ENCODE data around the gene KDM2A.
"Not testable (repeated sequence)": the region's sequence is repeated elsewhere in the genome, so short reads cannot be mapped to it uniquely, and the experiment has no call there.

The KDM2A gene

DNA sequence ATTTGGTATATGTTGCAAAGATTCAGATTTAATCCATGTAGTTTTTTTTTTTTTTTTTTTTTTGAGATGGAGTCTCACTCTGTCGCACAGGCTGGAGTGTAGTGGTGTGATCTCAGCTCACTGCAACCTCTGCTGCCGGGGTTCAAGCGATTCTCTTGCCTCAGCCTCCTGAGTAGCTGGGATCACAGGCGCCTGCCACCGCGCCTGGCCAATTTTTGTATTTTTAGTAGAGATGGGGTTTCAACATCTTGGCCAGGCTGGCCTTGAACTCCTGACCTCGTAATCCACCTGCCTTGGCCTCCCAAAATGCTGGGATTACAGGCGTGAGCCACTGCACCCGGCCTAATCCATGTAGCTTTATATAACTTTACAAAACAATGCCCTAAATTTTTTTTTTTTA lies 49.8 kb downstream of the KDM2A start:
- DNase-seq (ENCODE audit: low read depth) = not testable (repeated sequence)

DNA sequence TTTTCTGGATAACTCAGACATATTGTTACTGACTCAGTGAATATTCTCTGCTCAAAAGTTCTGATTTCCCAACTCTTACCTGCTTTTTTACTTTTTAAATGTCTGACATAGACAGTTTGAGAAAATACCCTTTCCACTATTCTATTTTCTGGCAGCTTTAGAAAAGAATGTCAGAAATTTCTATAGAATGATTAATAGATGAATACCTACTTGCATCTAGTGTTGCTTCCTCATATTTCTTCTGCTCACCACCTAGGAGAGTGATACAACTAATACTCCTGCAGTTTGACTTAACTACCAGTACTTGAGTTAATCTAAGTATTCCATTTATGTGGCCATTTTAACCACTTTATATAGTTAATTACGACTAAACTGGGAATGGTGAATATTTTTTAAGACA lies 55.2 kb downstream of the KDM2A start:
- no peak for DNase-seq (ENCODE audit: low read depth)

DNA sequence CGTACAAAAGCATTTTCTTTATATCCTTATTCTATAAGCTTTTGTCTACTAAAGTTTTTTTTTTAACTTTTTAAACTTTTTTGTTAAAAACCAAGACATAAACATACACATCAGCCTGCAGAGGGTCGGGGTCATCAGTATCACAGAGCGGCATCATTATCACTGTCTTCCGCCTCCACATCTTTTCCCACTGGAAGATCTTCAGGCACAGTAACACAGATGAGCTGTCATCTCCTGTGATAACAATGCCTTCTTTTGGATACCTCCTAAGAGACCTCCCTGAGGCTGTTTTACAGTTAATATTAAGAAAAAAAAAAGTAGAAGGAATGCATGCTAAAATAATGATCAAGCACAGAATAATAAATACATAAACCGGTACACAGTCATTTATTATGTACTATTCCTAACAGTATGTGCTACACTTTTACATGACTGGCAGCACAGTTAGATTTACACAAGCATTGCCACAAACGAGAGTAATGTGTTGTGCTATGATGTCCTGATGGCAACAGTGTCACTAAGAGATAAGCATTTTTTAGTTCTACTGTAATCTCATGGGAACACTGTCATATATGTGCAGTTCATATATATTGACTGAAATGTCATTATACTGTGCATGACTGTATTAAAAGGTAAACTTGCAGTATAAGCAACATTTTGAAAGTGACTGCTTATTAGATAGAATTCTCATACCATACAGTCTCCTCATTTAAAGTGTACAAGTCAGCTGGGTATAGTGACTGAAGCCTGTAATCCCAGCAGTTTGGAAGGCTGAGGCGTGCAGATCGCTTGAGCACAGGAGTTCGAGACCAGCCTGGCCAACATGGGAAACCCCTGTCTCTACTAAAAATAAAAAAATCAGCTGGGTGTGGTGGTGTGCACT lies 58.6 kb downstream of the KDM2A start:
- no peak for DNase-seq (ENCODE audit: low read depth)

DNA sequence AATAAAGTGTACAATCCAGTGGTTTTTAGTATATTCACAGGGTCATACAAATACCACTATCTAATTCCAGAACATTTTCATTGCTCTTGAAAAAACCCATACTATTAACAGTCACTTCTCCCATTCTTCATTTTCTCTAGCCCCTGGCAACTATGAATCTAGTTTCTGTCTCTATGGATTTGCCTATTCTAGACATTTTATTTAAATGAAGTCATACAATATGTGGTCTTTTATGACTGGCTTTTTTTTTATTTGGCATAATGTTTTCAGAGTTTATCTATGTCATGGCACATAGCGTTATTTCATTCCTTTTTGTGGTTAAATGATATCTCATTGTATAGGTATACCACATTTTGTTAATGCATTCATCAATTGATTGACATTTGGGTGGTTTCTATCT lies 59.4 kb downstream of the KDM2A start:
- no peak for DNase-seq (ENCODE audit: low read depth)

DNA sequence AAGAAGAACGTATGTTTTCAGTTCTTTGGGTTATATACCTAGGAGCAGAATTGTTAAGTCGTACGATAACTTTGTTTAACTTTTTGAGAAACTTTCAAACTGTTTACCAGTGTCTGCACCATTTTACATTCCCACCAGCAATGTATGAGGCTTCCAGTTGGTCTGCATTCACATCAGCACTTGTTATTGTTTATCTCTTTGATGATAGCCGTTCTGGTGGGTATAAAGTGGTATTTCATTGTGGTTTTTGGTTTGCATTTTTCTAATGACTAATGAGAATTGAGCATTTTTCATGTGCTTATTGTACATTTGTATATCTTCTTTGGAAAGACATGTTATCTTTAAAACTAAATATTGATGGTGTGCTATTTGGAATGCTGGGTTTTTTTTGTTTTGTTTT lies 59.8 kb downstream of the KDM2A start:
- DNase-seq (ENCODE audit: low read depth) = no peak

DNA sequence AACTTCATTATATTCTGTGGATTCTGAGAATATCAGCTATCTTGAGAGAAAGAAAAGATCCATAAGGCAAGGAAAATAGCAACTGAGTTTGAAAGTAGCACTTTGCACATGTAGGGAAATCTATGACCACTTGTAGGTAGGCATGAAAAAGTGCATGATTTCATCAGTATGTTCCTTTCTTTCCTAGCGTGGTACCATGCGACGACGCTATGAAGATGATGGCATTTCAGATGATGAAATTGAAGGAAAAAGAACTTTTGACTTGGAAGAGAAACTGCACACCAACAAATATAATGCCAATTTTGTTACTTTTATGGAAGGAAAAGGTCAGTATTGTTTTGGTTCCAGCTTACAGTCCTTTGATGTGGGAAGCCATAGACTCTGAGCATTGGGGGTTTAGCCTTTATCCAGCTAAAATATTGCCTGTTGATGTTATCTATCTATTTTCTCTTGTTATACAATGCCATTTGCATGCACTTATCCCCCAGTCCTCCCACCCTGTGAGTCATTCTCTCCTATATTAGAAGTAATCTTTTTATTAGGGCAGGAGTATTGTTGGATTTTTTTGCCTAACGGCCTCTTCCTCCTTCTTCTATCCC lies 60.9 kb downstream of the KDM2A start:
- no peak for DNase-seq (ENCODE audit: low read depth)

DNA sequence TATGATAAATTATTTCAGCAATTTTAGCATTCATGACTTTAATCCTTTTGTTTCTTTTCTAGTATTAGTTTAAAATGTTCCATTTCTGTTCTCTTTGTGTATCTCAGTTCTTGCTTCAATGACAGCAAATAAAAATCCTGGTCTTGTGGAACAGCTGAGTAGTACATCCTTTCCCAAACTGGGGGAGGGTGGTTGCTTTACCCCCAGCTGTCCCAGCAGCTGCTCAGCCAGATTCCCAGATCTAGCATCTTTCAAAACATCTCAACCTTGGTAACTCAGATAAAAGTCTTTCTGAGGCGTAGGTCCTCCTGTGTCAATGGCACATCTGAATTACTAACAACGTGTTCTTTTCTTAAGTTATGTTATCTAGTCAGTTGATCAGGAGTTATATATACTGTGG lies 75.0 kb downstream of the KDM2A start:
- DNase-seq (ENCODE audit: low read depth) = no peak

DNA sequence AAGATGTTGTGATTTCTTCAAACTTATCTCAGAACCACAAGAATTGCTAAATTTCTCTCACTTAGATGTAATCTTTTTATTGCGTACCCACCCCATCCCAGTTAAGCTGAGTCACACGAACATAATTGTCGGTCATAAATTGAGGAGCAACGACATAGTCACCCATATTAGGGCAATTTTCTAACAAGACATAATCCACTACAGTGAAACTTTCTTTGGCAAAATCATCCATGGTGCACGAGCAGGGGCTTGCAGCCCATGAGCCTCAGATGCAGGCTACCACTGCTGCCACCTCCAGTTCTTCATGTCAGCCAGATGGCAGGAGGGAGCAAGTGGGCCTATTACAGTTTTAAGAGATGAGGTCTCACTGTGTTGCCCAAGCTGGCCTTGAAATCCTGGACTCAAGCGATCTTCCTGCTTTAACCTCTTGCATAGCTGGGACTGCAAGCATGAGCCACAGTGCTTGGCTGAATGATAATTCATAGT lies 77.0 kb downstream of the KDM2A start:
- DNase-seq (ENCODE audit: low read depth) = no peak

DNA sequence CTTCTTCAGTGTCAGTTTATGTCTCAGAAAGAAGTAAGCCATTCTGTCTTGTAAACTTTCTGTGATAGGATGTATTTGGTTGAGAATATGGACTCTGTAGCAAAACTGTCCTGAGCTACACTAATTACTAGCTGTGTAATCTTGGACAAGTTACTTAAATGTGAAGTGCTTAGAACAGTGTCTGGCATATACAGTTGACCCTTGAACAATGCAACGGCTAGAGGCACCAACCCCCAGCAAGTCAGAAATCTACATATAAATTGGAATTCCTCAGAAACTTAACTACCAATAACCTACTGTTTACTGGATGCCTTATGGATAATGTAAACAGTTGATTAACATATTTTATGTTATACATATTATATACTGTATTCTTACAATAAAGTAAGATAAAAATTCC lies 78.5 kb downstream of the KDM2A start:
- DNase-seq (ENCODE audit: low read depth) = no peak

DNA sequence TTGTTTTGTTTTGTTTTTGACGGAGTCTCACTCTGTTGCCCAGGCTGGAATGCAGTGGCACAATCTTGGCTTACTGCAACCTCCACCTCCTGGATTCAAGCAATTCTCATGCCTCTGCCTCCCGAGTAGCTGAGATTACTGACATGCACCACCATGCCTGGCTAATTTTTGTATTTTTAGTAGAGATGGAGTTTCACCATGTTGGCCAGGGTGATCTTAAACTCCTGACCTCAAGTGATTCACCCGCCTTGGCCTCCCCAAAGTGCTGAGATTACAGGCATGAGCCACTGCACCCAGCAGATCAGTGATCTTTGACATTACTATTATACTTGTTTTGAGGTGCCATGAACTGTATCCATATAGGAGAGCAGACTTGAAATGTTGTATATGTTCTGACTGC lies 79.7 kb downstream of the KDM2A start:
- DNase-seq (ENCODE audit: low read depth) = not testable (repeated sequence)

DNA sequence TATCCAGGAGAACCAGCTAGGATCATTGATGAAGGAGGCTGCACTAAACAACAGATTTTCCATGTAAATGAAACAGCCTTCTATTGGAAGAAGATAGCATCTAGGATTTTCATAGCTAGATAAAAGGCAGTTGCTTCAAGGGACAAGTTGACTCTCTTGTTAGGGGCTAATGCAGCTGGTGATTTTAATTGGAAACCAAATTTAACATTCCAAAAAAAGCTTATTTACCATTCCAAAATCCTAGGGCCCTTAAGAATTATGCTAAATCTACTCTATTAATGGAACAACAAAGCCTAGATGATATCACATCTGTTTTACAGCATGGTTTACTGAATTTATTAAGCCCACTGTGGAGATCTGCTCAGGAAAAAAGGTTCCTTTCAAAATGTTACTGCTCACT lies 80.7 kb downstream of the KDM2A start:
- DNase-seq (ENCODE audit: low read depth) = no peak

DNA sequence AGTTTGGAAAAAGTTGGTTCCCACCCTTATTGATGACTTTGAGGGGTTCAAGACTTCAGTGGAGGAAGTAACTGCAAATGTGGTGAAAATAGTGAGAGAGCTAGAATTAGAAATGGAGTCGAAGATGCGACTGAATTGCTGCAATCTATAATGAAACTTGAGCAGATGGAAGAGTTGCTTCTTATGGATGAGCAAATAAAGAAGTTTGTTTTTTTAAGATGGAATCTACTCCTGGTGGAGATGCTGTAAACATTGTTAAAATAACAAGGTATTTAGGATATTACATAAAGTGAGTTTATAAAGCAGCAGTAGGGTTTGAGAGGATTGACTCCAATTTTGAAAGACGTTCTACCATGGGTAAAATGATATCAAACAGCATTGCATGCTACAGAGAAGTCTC lies 83.0 kb downstream of the KDM2A start:
- no peak for DNase-seq (ENCODE audit: low read depth)

DNA sequence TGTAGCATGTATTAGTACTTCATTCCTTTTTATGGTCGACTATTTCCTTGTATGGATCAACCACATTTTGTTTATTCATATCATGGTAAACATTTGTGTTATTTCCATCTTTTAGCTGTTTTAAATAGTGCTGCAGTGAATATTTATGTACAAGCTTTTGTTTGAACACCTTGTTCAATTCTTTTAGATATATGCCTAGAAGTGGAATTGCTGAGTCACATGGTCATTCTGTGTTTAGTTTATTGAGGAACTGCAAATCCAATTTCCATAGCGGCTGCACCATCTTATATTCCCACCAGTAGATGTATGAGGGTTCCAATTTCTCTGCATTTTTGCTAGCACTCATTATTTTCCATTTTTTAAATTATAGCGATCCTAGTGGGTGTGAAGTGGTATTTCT lies 85.8 kb downstream of the KDM2A start:
- no peak for DNase-seq (ENCODE audit: low read depth)

DNA sequence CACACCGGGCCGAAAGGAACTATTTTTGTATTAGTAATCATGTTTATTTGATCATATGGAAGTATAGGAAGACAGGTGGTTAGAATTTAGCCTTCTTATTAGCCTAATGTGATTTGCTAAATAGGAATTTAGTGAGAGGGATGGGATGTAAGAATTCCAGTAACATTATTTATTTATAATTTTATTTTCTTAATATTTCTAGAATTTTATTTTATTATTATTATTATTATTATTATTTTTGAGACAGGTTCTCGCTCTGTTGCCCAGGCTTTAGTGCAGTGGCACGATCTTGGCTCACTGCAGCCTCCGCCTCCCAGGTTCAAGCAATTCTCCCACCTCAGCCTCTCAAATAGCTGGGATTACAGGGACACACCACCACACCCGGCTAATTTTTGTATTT lies 90.2 kb downstream of the KDM2A start:
- not testable (repeated sequence) for DNase-seq (ENCODE audit: low read depth)

DNA sequence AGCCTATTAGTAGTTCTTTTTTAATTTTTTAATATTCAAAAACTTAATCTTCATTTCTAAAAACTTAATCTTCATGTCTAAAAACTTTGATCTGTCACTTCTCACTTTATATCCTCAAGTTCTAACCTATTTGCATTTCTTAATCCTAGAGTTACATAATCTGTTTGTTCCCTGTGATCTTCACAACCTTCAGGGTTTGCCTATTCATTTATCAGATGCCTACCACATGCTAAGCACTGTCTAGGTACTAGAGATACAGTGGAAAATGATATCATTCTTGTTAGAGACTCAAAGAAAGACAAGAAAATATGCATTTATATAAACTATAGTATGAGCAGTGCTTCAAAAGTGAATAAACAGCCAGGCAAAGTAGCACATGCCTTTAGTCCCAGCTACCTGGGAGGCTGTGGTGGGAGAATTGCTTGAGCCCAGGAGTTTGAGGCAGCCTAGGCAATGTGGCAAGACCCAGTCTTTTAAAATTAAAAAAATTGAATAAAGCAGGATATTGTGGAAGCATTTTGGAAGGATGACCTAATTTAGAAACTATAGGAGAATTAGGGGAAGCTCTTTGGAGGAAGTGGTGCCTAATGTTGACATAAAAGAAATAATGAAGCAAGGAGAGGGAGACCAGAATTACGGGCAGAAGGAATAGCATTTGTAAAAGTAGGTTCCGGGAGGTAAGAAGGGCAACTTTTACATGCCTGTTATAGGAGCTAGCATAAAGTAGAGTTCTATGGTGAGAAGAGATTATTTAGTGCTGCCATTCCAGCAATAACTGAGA lies 92.8 kb downstream of the KDM2A start:
- DNase-seq (ENCODE audit: low read depth) = no peak

DNA sequence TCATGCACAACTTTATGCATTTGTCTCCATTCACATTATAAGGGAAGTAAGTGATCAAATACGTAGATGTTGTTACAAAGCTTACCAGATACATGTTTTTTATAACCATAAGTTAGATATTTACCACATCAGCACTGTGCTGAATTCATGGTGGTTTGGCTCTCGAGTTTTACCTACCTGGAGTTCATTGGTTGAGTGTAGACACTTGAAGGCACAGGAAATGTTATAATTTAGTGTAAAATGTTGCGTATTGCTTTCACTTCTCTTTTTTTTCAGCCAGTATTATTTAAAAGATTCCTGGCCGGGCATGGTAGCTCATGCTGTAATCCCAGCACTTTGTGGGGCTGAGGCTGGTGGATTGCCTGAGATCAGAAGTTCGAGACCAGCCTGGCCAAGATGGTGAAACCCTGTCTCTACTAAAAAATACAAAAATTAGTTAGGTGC lies 94.1 kb downstream of the KDM2A start:
- no peak for DNase-seq (ENCODE audit: low read depth)

DNA sequence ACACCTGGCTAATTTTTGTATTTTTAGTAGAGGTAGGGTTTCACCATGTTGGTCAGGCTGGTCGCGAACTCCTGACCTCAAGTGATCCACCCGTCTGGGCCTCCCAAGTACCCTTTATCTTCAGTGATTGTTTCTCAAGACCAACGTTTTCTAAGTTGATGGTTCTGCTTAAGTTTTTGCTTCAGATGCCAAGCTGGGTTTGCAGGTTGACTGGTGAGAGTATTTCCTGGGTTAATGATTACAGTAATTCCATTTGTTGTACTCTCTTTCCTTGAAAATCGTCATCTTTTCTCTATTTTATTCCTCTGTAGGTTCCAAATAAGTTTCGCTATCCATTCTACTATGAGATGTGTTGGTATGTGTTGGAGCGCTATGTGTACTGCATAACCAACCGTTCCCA lies 108.7 kb downstream of the KDM2A start:
- no peak for DNase-seq (ENCODE audit: low read depth)

DNA sequence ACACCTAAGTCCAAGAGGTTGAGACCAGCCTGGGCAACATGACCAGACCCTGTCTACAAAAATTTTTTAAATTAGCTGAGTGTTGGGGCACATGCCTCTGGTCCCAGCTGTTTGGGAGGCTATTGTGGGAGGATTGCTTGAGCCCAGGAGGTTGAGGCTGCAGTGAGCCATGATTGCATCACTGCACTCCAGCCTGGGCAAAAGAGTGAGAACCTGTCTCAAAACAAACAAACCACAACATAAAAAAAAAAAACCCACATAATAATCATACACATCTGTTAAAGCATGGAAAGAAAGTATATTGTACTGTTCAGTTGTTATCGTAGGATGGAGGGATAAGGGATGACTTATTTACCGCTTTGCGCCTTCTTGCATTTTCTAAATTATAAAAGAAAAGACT lies 111.3 kb downstream of the KDM2A start:
- no peak for DNase-seq (ENCODE audit: low read depth)

DNA sequence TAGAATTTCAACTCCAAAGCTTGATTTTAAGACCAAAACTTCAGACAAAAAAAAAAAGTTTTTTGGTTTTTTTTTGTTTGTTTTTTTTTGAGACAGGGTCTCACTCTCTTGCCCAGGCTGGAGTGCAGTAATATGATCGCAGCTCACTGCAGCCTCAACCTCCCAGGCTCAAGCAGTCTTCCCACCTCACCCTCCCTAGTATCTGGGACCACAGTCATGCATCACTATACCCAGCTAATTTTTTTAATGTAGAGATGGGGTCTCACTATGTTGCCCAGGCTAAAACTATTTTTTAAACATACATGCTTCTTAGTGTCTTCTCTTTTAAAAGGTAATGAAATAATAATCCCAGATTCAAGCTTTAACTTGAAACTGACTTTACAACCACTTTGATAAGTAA lies 111.8 kb downstream of the KDM2A start:
- DNase-seq (ENCODE audit: low read depth) = no peak

DNA sequence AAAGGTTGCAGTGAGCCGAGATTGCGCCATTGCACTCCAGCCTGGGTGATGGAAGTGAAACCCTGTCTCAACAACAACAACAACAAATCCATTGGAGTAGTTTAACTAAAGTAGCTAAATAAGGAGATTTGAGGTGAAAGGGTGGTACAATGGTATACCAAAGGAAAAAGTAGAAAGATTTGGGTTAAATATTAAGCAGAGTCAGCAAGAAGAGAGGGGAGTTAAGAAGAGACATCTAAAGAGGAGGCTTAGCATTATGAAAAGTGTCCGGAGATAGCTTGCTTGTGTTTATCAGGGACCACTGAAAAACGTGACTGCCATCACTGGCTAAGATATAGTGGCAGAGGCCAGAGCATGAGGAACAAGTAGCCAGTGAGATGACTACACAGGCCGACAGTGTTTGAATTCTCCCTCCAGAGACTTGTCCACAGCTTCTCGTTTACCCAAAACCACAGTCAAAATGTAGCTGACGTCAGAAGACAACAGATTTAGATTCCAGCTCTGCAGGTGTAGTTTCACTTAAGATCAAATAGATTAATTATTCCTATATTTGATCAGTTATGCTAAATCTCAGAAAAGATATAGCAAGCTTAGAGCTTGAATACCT lies 114.6 kb downstream of the KDM2A start:
- no peak for DNase-seq (ENCODE audit: low read depth)

DNA sequence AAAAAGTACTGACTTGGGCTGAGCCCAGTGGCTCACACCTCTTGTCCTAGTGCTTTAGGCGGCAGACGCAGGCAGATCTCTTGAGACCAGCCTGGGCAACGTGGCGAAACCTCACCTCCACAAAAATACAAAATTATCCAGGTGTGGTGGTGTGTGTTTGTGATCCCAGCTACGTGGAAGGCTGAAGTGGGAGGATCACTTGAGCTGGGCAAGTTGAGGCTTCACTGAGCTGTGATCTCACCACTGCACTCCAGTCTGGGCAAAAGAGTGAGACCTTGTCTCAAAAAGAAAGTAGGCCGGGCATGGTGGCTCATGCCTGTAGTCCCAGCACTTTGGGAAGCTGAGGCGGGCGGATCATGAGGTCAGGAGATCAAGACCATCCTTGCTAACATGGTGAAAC lies 115.5 kb downstream of the KDM2A start:
- DNase-seq (ENCODE audit: low read depth) = not testable (repeated sequence)

DNA sequence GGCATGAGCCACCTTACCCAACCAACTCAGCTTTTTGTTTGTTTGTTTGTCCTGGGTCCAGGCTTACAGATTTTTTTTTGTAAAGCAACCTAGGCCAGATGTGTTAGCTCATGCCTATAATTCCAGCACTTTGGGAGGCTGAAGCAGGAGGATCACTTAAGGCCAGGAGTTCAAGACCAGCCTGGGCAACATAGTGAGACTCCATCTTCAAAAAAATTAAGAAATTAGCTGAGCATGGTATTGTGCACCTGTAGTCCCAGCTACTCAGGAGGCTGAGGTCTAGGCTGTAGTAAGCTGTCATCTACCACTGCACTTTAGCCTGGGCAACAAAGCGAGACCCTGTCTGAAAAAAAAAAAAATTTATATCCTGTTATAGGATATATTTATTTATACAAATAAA lies 118.5 kb downstream of the KDM2A start:
- no peak for DNase-seq (ENCODE audit: low read depth)

All from activated gamma-delta T cell treated with anti-CD3 and anti-CD28 coated beads, Interleukin-2, amount 50 U/mL, for 16 hours (primary cell).